Endothelial cell of umbilical vein (primary cell): ENCODE data around the gene ANAPC7.

Source experiments
- CTCF ChIP-seq, 2 donors: IDR thresholded peaks; 1 replicate in 1 of 2; 2 replicates in 1 of 2; pipeline ENCODE4 v1.5.1; 2011; ENCODE audit warnings: low read length in 2 of 2, mild to moderate bottlenecking in 2 of 2, moderate library complexity in 2 of 2, control low read depth in 1 of 2, inconsistent platforms in 1 of 2, low read depth in 1 of 2; ENCODE audit not compliant: insufficient read depth in 1 of 2; ENCODE audit errors: extremely low read depth in 1 of 2
- JUN ChIP-seq: IDR thresholded peaks from 2 replicates; pipeline ENCODE4 v1.6.1; 2011; ENCODE audit warnings: borderline replicate concordance, low read depth; ENCODE audit not compliant: insufficient read length, insufficient read depth
- POLR2A ChIP-seq: IDR thresholded peaks from 2 replicates; pipeline ENCODE4 v1.6.1; 2012; ENCODE audit warnings: low read depth, mild to moderate bottlenecking, control low read depth, low read length

- TF ChIP-seq POLR2A, result peak; percentile 86
- peak; percentile 87 to 89 for TF ChIP-seq CTCF (IDR thresholded peaks at IDR 0.05; ENCODE audit: extremely low read depth in 1 of 2, insufficient read depth in 1 of 2, low read depth in 1 of 2, low read length in 2 of 2)
- no peak for TF ChIP-seq JUN
Observed at GRCh38 chr12:110449799-110450497, 46.4 kb upstream of the ANAPC7 start, which contains the start of gene ARPC3.
